Hippocampal formation (tissue), 2 donors: ENCODE data around the gene CDH11.
A peak's percentile ranks its signal among the peaks of the same experiment; 100 is the strongest.

ENCODE experiments used
- DNase-seq, 2 donors: peaks; one replicate each; lab custom pipeline; 2025; lab: John Stamatoyannopoulos, UW

The CDH11 gene, protein sequence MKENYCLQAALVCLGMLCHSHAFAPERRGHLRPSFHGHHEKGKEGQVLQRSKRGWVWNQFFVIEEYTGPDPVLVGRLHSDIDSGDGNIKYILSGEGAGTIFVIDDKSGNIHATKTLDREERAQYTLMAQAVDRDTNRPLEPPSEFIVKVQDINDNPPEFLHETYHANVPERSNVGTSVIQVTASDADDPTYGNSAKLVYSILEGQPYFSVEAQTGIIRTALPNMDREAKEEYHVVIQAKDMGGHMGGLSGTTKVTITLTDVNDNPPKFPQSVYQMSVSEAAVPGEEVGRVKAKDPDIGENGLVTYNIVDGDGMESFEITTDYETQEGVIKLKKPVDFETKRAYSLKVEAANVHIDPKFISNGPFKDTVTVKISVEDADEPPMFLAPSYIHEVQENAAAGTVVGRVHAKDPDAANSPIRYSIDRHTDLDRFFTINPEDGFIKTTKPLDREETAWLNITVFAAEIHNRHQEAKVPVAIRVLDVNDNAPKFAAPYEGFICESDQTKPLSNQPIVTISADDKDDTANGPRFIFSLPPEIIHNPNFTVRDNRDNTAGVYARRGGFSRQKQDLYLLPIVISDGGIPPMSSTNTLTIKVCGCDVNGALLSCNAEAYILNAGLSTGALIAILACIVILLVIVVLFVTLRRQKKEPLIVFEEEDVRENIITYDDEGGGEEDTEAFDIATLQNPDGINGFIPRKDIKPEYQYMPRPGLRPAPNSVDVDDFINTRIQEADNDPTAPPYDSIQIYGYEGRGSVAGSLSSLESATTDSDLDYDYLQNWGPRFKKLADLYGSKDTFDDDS

DNA sequence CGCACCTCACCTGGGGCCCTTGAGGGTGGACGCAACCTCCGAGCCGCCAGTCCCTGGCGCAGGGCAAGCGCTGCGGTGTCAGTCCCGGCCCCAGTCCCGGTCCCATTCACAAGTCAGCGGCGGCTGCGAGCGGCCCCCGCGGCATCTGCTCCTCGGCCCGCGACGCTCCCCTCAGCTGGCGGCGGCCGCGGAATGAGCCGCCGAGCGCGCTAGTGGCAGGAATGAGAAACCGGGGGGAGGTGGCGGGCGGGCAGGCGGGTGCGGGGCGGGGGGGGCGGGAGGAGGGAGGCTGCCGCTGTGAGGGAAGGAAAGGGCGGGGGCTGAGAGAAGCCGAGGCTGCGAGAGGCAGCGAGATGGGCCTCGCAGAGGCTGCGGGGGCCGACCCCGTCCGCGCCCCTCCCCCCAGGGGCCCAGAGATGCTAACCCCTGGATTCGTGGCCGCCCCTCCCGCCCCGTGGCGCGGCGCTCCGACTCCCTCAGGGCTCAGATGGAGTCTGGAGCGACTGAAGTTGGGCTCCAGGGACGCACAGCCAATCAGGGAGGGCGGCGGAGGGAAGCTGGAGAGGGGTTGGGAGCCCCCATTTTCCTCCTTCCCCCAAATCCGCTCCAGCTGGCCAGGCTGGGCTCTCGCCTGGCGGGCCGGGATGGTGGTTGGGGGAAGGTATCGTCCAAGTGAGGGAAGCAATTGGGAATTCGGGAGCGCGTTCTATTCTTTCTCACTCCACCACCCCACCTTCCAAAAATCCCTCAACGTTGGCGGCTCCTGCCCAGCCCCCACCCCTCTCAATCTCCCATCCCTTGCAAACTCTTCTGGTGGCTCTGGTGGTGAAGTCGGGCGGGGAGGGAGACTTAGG is at the start of gene CDH11:
Gene CDH11, minus strand, starts transcription at position 194 of the 854 bp plus-strand sequence. CDS start 117,194 bp downstream, outside the sequence.
- peak; percentile 40 to 63 for DNase-seq

DNA sequence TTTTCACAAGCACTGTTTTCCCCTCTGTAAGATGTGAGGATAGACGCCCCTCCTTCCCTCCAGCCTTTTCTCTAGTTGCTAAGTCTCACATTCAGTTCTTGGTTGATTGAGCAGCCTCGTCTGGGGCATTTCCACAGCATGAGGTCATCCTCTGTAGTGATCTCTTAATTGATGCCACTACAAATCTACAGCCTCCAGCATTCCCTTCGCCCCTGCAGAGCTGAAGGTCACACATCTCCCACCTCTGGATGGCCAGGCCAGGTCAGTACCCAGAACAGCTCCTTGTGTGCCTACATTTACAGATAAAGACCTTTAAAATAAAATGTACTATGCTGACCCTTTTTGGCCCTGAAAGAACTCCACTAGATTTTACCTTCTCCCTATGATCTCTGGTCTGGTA is 32.5 kb upstream of the CDH11 start:
- no peak for DNase-seq

DNA sequence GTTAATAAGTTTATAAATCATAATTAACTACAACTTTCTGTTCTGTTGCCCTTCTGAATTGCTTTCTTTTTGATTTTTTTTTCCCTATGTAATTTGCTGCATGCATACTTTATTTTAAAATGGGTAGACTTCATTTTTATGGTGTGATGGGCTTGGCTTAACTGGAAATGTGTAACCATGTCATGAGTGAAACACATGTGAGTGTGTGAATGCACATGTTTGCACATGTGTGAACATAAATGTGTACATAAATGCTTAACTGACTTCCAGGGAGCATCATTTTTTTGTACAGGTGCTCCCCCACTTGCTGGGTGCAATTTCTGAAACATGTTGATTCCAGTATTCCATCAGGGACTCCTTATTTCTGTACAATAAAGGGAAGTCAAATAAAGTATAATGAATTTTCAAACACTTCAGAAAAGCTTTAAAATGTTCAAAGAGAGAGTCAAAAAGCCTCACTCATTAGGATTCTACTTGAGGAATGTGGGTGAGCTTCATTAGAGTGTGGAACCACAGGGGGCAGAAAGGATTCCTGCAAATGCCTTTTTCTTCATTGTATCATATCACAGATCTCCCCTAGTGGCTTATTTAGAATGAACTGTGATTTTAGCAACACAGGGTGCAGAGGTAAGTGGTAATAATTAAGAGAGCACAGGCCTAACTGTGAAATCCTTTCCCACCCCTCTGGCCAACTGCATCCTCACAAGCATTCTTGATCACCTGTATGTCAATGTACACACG is 31.7 kb upstream of the CDH11 start:
- no peak for DNase-seq

DNA sequence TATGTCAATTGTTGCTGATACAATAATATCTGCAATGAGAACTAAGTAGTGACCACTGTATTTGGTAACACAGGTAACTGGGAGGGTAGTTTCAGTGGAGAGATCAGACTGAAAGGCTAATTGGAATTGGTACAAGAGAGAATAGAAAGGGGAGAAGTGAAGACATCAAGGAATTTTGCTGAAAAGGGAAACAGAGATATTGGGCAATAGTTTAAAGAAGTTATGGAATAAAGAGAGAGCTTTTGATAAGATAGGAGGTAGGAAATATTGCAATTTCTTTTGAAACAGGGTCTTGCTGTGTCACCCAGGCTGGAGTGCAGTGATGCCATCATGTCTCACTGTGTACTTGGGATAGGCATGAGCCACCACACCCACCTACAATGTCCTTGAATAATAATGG is 26.9 kb upstream of the CDH11 start:
- no peak for DNase-seq

DNA sequence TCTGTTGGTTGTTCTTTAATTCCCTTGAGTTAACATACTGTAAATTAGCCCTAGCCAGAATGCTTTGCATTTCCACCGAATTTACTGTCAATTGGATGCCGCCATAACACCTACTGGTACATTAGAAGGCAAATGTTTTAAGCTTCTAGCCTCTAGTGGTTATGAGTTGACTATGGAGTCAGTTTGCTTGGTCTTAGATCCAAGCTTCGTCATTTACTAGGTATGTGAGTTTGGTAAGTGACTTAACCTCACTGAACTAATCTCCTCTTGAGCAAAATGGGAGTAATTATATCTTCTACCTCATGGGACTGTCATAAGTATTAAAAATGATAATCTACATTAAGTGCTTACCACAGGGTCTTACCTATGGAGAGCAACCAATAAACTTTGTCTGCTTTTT is 20.4 kb upstream of the CDH11 start:
- DNase-seq, result no peak

- no peak for DNase-seq
These were observed 14.8 kb upstream of the CDH11 start for GRCh38 chr16:65136681-65137080.

DNA sequence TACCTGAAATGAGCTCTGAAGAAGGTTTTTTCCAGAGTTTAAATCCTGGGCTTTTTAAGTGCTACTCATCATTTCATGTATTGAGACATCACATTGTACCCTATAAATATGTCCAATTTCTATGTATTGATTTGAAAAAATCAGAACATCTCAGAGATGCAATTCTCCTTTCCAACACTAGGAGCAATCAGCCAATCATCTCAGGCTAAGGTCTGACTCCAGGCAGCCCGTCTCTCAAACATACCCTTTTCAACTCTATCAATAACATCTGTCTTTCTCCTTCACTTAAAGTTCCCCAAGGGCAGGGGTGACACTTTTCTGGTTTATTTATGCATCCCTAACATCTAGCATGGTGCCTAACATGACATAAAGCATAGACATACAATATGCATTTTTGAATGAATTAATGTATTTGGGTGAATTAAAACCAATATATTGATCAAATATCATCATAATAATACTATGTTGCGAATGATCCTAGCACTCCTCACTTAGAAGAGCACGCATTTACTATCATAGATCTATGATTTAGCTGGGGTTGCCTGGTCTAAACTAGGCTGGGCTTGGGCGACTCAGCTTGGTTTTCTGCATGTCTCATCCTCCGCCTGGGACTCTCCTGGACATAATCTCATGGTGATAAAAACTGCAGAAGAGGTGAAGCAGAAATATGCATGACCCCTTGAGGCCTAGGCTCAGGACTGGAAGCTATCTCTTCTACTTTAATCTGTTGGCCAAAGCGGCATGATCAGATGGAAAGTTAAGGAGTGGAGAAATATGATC is 5.2 kb upstream of the CDH11 start:
- DNase-seq, result no peak

DNA sequence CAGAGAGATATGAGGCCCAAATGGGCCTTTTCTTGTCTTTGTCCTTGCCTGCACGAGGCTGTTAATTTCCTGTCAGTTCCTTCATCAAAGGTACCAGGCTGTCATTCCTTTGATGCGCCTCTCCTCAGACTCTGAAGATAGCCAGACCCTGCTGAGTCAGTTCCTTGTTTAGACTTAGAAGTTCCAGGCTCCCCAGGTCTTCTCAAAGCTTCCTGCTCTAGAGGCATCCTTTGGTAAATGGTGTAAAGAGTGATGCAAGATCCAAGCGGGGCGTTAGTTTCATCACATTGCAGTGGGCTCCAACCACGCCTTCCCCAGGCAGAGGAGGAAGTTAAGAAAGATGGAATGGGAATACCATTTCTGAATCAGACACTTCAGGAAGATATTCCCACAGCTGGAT is 4.0 kb upstream of the CDH11 start:
- DNase-seq, result no peak

- no peak for DNase-seq
These were observed 3.5 kb upstream of the CDH11 start for GRCh38 chr16:65125322-65125721.

GRCh38 chr16:65124596-65124995 is 2.7 kb upstream of the CDH11 start:
- DNase-seq, result no peak

- no peak for DNase-seq
These were observed 2.3 kb upstream of the CDH11 start for GRCh38 chr16:65124212-65124548.

- no peak for DNase-seq
These were observed 1.7 kb upstream of the CDH11 start for GRCh38 chr16:65123396-65124211.

DNA sequence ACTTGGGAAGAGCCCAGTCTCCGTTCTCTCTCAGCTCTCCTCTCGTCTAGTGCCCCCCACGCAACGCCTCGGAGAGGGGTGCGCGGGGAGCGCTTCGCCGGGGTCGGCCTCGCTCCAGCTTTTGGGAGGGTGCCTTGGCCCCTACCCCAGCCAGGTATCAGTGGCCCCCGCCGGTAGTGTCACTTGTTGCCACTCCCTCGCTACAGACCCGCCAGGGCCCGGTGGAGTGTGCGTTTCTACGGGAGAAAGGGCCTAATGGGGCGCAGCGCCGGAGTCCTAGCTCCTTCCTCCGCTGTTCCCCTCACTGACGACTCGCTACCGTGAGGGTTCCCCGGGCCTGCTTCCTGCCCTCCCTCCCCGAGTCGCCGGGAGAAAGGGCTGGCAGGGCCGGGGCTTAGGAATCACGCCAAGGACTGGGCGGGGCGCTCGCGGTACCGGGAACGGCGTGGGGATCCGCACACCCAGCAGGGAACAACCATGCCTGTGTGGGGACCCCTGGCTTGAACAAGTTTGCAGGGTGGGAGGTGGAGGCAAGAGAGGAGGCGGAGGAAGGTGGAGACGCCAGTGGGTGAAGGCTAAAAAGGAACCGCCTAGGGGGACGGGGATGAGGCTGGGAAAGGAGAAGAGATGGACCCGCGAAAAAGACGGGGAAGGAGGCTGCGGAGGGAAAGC is 997 bp upstream of the CDH11 start:
- peak in 1 of 2 donors; percentile 52 for DNase-seq

DNA sequence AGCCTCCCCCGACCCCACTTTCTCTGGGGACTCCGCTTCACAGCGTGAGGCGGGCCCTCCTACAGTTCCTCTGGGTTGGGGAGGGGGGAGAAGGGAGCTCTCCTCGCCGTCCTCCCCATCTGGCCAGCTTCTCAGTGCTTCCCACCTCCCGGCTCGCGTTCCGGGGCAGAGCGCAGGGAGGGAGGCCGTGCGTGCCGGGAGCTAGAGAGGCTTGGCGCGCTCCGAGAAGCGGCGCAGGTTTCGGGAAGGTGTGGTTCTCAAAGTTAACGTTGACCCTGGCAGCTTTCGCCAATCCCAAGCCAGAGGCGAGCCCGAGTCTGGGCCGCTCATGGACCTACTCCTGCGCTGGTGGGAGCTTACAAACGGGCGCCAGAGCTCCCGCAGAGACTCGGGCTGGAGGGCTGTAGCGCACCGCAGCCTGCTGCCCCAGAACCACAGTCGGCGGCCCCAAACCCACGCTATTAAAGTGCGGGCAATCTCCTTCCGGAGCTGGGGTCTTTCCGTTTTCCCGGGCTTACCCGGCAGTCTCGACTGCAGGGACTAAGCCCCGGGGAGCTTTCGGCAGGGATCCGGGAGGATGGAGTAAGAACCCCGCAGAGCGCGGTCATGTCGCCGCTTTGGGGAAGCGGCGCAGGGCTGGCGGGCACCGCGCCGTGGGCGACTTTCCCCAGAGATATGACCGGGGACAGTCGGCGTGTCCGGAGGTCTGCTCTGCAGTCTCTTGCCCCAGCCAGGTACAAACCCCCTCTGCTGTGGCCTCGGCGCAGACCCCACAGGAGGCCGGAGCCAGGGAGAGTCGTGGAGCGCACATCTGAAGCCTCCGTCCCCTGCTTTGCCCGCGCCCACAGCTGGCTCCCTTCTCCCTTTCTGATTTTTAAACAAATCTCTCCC is 787 bp downstream of the CDH11 start:
- DNase-seq, result no peak

DNA sequence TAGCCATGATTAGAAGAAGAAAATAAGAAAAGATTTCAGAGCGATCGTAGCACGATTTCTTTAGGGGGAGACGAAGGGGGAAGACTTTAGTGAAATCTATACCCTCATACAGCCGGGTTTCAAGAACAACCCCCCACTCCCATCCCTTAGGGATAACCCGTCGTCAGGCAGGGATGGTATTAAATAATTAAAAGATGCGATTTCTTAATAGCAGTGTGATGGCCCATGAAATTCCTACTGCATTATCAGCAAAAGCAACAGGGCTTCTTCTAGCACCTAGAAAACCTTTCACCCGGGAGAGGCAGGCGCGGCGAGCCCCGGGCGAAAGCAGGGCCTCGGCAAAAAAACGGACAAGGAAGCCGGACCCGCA is 1.4 kb downstream of the CDH11 start:
- DNase-seq, result no peak

DNA sequence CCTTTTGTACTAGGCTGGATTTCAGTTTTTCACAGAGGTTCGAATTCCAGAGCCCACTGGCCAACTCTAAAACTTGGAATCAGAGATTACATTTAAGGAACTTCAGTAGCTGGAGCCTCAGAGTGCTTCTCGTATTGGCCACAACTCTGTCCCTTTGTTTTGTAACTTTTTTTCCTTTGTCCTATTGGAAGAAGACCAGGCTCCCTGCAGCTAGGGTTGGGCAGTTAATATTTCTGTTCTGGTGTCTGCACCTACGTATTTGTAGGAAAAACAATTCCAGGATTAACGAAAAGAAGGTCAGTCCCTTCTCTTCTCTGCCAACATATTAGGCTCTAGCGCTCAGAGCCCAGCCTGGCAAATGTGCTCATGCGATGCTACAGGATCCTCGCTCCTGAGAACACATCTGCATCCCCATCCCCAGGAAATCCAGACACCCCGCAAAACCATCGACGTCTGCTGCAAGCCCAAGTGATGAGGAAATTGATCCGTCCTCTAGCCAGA is 1.9 kb downstream of the CDH11 start:
- peak in 1 of 2 donors; percentile 26 for DNase-seq

DNA sequence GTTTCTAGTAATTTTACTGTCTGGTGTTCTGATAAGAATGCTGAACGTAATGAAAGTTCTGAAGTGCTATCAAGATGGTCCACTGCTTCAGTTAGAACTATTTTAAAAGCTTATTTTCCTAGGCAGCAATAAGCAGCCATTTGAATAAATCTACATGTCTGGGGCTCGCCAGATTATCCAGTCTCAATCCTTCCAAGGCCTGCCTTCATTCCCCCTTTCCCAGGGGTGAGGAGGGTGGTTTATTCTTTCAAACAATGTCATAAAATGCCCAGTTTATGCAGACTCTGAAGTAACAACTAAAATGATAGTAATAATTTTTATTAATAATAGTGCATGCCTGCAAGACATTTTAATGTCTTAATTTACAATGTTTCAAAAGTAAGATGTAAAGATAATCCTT is 2.4 kb downstream of the CDH11 start:
- DNase-seq, result no peak

DNA sequence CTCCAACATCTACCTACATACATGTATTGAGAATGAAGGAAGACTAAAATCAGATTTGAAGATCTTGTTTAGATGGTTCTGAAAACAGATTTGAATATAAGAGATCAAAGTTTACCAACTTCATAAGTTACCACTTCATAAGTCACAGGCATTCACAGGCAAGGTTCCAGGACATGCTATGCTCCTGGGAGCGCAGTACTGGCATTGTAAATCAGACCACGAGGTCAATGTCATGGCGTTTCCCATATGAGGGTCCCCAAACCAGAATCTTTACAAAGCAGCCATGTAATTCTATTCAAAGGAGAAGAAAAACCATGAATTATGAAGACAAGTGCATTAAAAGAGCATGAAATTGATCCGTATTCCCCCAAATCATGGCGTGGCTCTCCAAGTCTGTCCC is 3.0 kb downstream of the CDH11 start:
- DNase-seq, result no peak
